Neural progenitor cell (in vitro differentiated cells): Measurements from ENCODE around the gene PDE9A. TPM values are rescaled to one million over a fixed set of nuclear protein-coding genes. Genes with fewer than 3 reads are reported as not detected.
A peak's percentile ranks its signal among the peaks of the same experiment; 100 is the strongest.
"Not testable (repeated sequence)": the region's sequence is repeated elsewhere in the genome, so short reads cannot be mapped to it uniquely, and the experiment has no call there.

ENCODE experiments used
- DNase-seq: peaks from one replicate; pipeline ENCODE4 v3.0.0-alpha.2; 2016; ENCODE audit warnings: low spot score
- H2AFZ ChIP-seq: fragments of 200-600 bp; sonication (generic); replicated peaks from 2 replicates; pipeline ENCODE4 v1.6.1; 2016; ENCODE audit warnings: antibody characterized with exemption
- H3F3A ChIP-seq: fragments of 200-600 bp; sonication (generic); 2 replicates; pipeline ENCODE4 v1.6.1; 2016; ENCODE audit warnings: antibody characterized with exemption, low read depth
- H3K27ac ChIP-seq: fragments of 200-600 bp; sonication (generic); 2 replicates; pipeline ENCODE4 v1.5.1; 2016; ENCODE audit warnings: mild to moderate bottlenecking
- H3K27me3 ChIP-seq: fragments of 200-600 bp; sonication (generic); 2 replicates; pipeline ENCODE4 v1.6.1; 2016; ENCODE audit warnings: mild to moderate bottlenecking, moderate library complexity
- H3K36me3 ChIP-seq: fragments of 200-600 bp; sonication (generic); 2 replicates; pipeline ENCODE4 v1.5.1; 2016
- H3K4me1 ChIP-seq: fragments of 200-600 bp; sonication (generic); 2 replicates; pipeline ENCODE4 v1.6.1; 2016; ENCODE audit warnings: mixed run types
- H3K4me2 ChIP-seq: fragments of 200-600 bp; sonication (generic); 2 replicates; pipeline ENCODE4 v1.6.1; 2016
- H3K4me3 ChIP-seq: fragments of 200-600 bp; sonication (generic); 2 replicates; pipeline ENCODE4 v1.5.1; 2016
- H3K79me2 ChIP-seq: fragments of 200-600 bp; sonication (generic); 2 replicates; pipeline ENCODE4 v1.6.1; 2016; ENCODE audit warnings: low read depth
- H3K9ac ChIP-seq: fragments of 200-600 bp; sonication (generic); 2 replicates; pipeline ENCODE4 v1.6.1; 2016
- H3K9me3 ChIP-seq: fragments of 200-600 bp; sonication (generic); 2 replicates; pipeline ENCODE4 v1.5.1; 2016; ENCODE audit warnings: low read depth
- H4K20me1 ChIP-seq: fragments of 200-600 bp; sonication (generic); 2 replicates; pipeline ENCODE4 v1.6.1; 2016; ENCODE audit warnings: low read depth
- H3K27ac Mint-ChIP-seq: 3 replicates; pipeline ENCODE4 v1.8.0; 2021; ENCODE audit warnings: mixed read lengths
- H3K27me3 Mint-ChIP-seq: 2 replicates; pipeline ENCODE4 v1.8.0; 2022; ENCODE audit warnings: low read depth, mild to moderate bottlenecking, inconsistent platforms, moderate library complexity, mixed read lengths; ENCODE audit not compliant: insufficient read depth
- H3K36me3 Mint-ChIP-seq: 3 replicates; pipeline ENCODE4 v1.8.0; 2021; ENCODE audit warnings: mixed read lengths
- H3K4me1 Mint-ChIP-seq: 3 replicates; pipeline ENCODE4 v1.8.0; 2021; ENCODE audit warnings: mixed read lengths
- H3K4me3 Mint-ChIP-seq: 3 replicates; pipeline ENCODE4 v1.8.0; 2021; ENCODE audit warnings: mild to moderate bottlenecking, moderate library complexity, mixed read lengths
- H3K9me3 Mint-ChIP-seq: 3 replicates; pipeline ENCODE4 v1.8.0; 2020; ENCODE audit warnings: mixed read lengths
- CTCF ChIP-seq: fragments of 200-600 bp; sonication (generic); IDR thresholded peaks from 2 replicates; pipeline ENCODE4 v1.5.1; 2017; ENCODE audit warnings: antibody characterized with exemption, mild to moderate bottlenecking
- EZH2 ChIP-seq: fragments of 200-600 bp; sonication (generic); IDR thresholded peaks from 2 replicates; pipeline ENCODE4 v1.6.1; 2017; ENCODE audit warnings: antibody characterized with exemption, mild to moderate bottlenecking, moderate library complexity
- EZH2phosphoT487 ChIP-seq: fragments of 200-600 bp; sonication (generic); IDR thresholded peaks from 2 replicates; pipeline ENCODE4 v1.6.1; 2017; ENCODE audit warnings: antibody characterized with exemption
- total RNA-seq: library from RNA; depleted of rRNA; stranded (reverse); fragments of >200 nt; gene quantifications from 2 replicates; pipeline ENCODE4 v1.2.3, GENCODE V29; 2015; ENCODE audit warnings: low replicate concordance

Gene PDE9A
- total RNA-seq, 1 donor from 2014 or later: 41.0 TPM

- Mint-ChIP-seq H3K27ac (no peak overlapping the region), H3K36me3 (no peaks in the 10 kb centered on the region), H3K27me3 (peaks cover 2% of the 10 kb centered on the region), H3K9me3 (peaks cover 15% of the 10 kb centered on the region), H3K4me3 (no peak overlapping the region), H3K4me1 (peaks cover 17% of the 10 kb centered on the region)
- peaks cover 46% of the 10 kb centered on the region for H3K4me1 ChIP-seq
- no peaks in the 10 kb centered on the region for H3K79me2 ChIP-seq
- H3F3A ChIP-seq: peaks cover 35% of the 10 kb centered on the region
- no peaks in the 10 kb centered on the region for H4K20me1 ChIP-seq
- peak overlapping the region; percentile 44 for H3K27ac ChIP-seq
- no peak overlapping the region for H2AFZ ChIP-seq
- H3K9me3 ChIP-seq: peaks cover 7% of the 10 kb centered on the region
- TF ChIP-seq EZH2: no peak
- TF ChIP-seq EZH2phosphoT487: no peak
- TF ChIP-seq CTCF: no peak
- peaks cover 7% of the 10 kb centered on the region for H3K36me3 ChIP-seq
- no peaks in the 10 kb centered on the region for H3K27me3 ChIP-seq
- peak overlapping the region; percentile 3 for H3K4me2 ChIP-seq
- H3K4me3 ChIP-seq: no peak overlapping the region
- H3K9ac ChIP-seq: no peak overlapping the region
- DNase-seq: peak; percentile 20
Measured at GRCh38 chr21:42809577-42810475, 156.4 kb downstream of the PDE9A start.

- Mint-ChIP-seq H3K4me3 (no peak overlapping the region), H3K27me3 (peaks cover 2% of the 10 kb centered on the region), H3K9me3 (peaks cover 21% of the 10 kb centered on the region), H3K36me3 (peaks cover 5% of the 10 kb centered on the region), H3K4me1 (peaks cover 12% of the 10 kb centered on the region), H3K27ac (no peak overlapping the region)
- Histone ChIP-seq H3K36me3 (peaks cover 7% of the 10 kb centered on the region), H4K20me1 (no peaks in the 10 kb centered on the region), H2AFZ (no peak overlapping the region), H3K4me2 (no peak overlapping the region), H3K4me1 (peaks cover 24% of the 10 kb centered on the region), H3F3A (peaks cover 16% of the 10 kb centered on the region), H3K27me3 (no peaks in the 10 kb centered on the region), H3K27ac (no peak overlapping the region), H3K79me2 (no peaks in the 10 kb centered on the region), H3K9me3 (peaks cover 9% of the 10 kb centered on the region), H3K9ac (no peak overlapping the region), H3K4me3 (no peak overlapping the region)
- no peak for DNase-seq
- TF ChIP-seq EZH2phosphoT487 (no peak), CTCF (no peak), EZH2 (no peak)
Measured at GRCh38 chr21:42811960-42812359, 158.5 kb downstream of the PDE9A start.

- not testable (repeated sequence) for H3K27ac ChIP-seq, H3K9me3 ChIP-seq, DNase-seq, H3K9ac ChIP-seq, H3K36me3 Mint-ChIP-seq, H3K27ac Mint-ChIP-seq, H3K36me3 ChIP-seq, H3K4me3 ChIP-seq, H3K4me2 ChIP-seq, H3K4me3 Mint-ChIP-seq, H4K20me1 ChIP-seq, H3K79me2 ChIP-seq, H3K27me3 ChIP-seq, H3K27me3 Mint-ChIP-seq, H2AFZ ChIP-seq
- H3K4me1 Mint-ChIP-seq: peaks cover 12% of the 10 kb centered on the region
- H3K9me3 Mint-ChIP-seq: peaks cover 27% of the 10 kb centered on the region
- peaks cover 12% of the 10 kb centered on the region for H3F3A ChIP-seq
- peaks cover 20% of the 10 kb centered on the region for H3K4me1 ChIP-seq
Measured at GRCh38 chr21:42812528-42813241, 159.3 kb downstream of the PDE9A start.
